SU-DHL-6 (cell line): ENCODE results near the gene AKR1B1.

ENCODE experiments used
- CTCF ChIP-seq: fragments of 200-600 bp; sonication (generic); IDR thresholded peaks from one replicate; pipeline ENCODE4 v1.5.1; 2017; ENCODE audit warnings: antibody characterized with exemption, mild to moderate bottlenecking, low read length, moderate library complexity; ENCODE audit not compliant: insufficient read depth, poor library complexity, severe bottlenecking
- EZH2phosphoT487 ChIP-seq: fragments of 200-600 bp; sonication (generic), shearing (Covaris generic); conservative IDR thresholded peaks from 2 replicates; pipeline ENCODE4 v1.6.1; 2018; ENCODE audit warnings: mild to moderate bottlenecking, antibody characterized with exemption, low read length, moderate library complexity, mixed read lengths

GRCh38 chr7:134465491-134465890, 6.6 kb upstream of the AKR1B1 start:
- TF ChIP-seq CTCF (no peak), EZH2phosphoT487 (no peak)
